Fibroblast of skin of back (primary cell): ENCODE results near the gene LIM2.

Source experiments
- DNase-seq: peaks from one replicate; pipeline ENCODE4 v3.0.0-alpha.2; 2013

LIM2 gene

GRCh38 chr19:51394050-51394836, 6.5 kb upstream of the LIM2 start:
- DNase-seq, result peak; percentile 99

GRCh38 chr19:51392701-51393100, 4.9 kb upstream of the LIM2 start:
- DNase-seq, result no peak

- no peak for DNase-seq
Observed at GRCh38 chr19:51391073-51391611, 3.4 kb upstream of the LIM2 start.

- DNase-seq, result no peak
Observed at GRCh38 chr19:51389143-51389542, 1.4 kb upstream of the LIM2 start.

GRCh38 chr19:51386882-51387520, 773 bp downstream of the LIM2 start:
- no peak for DNase-seq

GRCh38 chr19:51382004-51382403, 5.8 kb downstream of the LIM2 start:
- DNase-seq, result no peak

- no peak for DNase-seq
Observed at GRCh38 chr19:51380379-51380778, 7.4 kb downstream of the LIM2 start.

- DNase-seq, result no peak
Observed at GRCh38 chr19:51377422-51377821, 10.4 kb downstream of the LIM2 start.

- no peak for DNase-seq
Observed at GRCh38 chr19:51375504-51376221, 12.1 kb downstream of the LIM2 start.

GRCh38 chr19:51372649-51373504, 14.9 kb downstream of the LIM2 start, which contains the start of gene NKG7:
Gene NKG7, minus strand, starts transcription at chr19:51372654. Its CDS starts 119 bp downstream, at chr19:51372535.
- no peak for DNase-seq

- DNase-seq, result no peak
Observed at GRCh38 chr19:51372021-51372648, 15.6 kb downstream of the LIM2 start.

GRCh38 chr19:51371186-51371690, 16.5 kb downstream of the LIM2 start:
- no peak for DNase-seq

GRCh38 chr19:51370230-51370629, 17.5 kb downstream of the LIM2 start:
- no peak for DNase-seq

- DNase-seq, result no peak
Observed at GRCh38 chr19:51368366-51369282, 19.1 kb downstream of the LIM2 start, which contains the start of gene CLDND2. Gene CLDND2, minus strand, starts transcription at chr19:51369003. Its CDS starts 426 bp downstream, at chr19:51368577.

GRCh38 chr19:51367565-51368365, 20.0 kb downstream of the LIM2 start:
- peak; percentile 98 for DNase-seq

- no peak for DNase-seq
Observed at GRCh38 chr19:51367255-51367564, 20.6 kb downstream of the LIM2 start.

- DNase-seq, result peak; percentile 98
Observed at GRCh38 chr19:51366389-51367254, 21.2 kb downstream of the LIM2 start.

GRCh38 chr19:51365965-51366388, 21.8 kb downstream of the LIM2 start, which contains the start of gene ETFB:
Gene ETFB, minus strand, starts transcription at chr19:51366388. Its CDS starts 62 bp downstream, at chr19:51366326.
- no peak for DNase-seq
